Body of pancreas (tissue), 4 donors: ENCODE data around the gene EP400.

Experiments used
- POLR2A ChIP-seq, 3 donors: fragments of 450-650 bp; IDR thresholded peaks; one replicate each; pipeline ENCODE4 v1.6.1; 2016; ENCODE audit warnings: antibody characterized with exemption in 3 of 3, mild to moderate bottlenecking in 2 of 3
- TF ChIP-seq, protein P1 (sequence below), 7 experiments: fragments of 450-650 bp in 4 of 7; fragments of 200-600 bp in 3 of 7; sonication (generic) in 3 of 7; IDR thresholded peaks; one replicate each; pipeline ENCODE4 v1.5.1; 2016 to 2019; ENCODE audit warnings: antibody characterized with exemption in 7 of 7

DNA sequence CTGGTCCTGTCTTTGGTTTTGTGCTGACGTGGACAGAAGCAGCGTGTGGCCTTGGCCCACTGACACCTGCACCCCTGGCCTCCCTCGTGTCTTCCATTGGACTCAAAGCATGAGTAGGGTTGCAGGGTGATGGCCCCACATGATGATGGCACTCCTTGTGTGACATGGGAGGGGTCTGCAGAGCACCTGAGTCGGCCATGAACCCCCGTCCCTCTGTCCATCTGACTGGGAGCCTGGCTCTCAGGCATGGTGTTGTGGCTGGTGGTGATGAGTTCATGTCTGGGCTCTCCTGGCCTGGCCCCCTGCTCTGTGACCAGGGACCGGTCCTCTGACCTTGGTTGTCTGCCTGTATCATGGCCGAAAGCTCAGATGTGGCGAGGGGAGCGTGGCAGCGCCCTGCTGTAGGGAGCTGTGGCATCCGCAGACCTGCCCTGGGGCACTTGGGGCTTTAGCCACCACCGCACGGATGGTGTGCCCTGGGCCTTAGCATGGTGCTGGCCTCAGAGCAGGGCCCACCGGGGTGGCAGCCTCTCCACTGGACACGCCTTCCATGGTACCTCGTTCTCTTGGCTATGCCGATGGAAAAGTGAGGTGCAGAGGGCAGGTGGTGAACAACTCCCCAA lies 38.6 kb upstream of the EP400 start:
- TF ChIP-seq, protein P1, sequence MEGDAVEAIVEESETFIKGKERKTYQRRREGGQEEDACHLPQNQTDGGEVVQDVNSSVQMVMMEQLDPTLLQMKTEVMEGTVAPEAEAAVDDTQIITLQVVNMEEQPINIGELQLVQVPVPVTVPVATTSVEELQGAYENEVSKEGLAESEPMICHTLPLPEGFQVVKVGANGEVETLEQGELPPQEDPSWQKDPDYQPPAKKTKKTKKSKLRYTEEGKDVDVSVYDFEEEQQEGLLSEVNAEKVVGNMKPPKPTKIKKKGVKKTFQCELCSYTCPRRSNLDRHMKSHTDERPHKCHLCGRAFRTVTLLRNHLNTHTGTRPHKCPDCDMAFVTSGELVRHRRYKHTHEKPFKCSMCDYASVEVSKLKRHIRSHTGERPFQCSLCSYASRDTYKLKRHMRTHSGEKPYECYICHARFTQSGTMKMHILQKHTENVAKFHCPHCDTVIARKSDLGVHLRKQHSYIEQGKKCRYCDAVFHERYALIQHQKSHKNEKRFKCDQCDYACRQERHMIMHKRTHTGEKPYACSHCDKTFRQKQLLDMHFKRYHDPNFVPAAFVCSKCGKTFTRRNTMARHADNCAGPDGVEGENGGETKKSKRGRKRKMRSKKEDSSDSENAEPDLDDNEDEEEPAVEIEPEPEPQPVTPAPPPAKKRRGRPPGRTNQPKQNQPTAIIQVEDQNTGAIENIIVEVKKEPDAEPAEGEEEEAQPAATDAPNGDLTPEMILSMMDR (IDR thresholded peaks at IDR 0.05): no peak
- no peak for TF ChIP-seq POLR2A (IDR thresholded peaks at IDR 0.05)
